Measurements from ENCODE around the gene RFT1. TPM values are rescaled to one million over a fixed set of nuclear protein-coding genes. Genes with fewer than 3 reads are reported as not detected.

RFT1 gene
- total and polyA plus RNA-seq, 7 experiments from 2014 or later = 16.0 to 32.0 (median 24.1) TPM

GRCh38 chr3:53109891-53110771, 20.1 kb downstream of the RFT1 start:
- peaks cover 6 to 45% (median 8%) of the 10 kb centered on the region in 3 experiments for H3K36me3 ChIP-seq (ENCODE audit: control insufficient read depth in 2 of 3, insufficient read depth in 3 of 3, low read length in 3 of 3)
- ChIA-PET CTCF (interaction anchor here (0.6 to 1.5 kb wide), 5 partner anchors 17 to 87 kb away, joined by 3 to 6 read pairs (median 3); no protein-coding TSS in a partner anchor), POLR2A (interaction anchor here (0.7 kb wide), 2 partner anchors 9 to 24 kb away, joined by 4 read pairs; no protein-coding TSS in a partner anchor)
- peak overlapping the region in 9 of 10 donors; percentile 3 to 74 (median 54) for H3K4me3 Mint-ChIP-seq
- no peaks in the 10 kb centered on the region for H3K27me3 Mint-ChIP-seq
- intact Hi-C loops (cut with micrococcal nuclease) = loop anchor here in 1 of 2 donors (1.0 to 5.0 kb wide), 6 partner anchors 8 to 258 kb away; partner anchors contain the start of genes PRKCD, RFT1 and TKT
- H3K9me3 ChIP-seq (ENCODE audit: control insufficient read depth in 2 of 3, low read length in 3 of 3) = no peaks in the 10 kb centered on the region
- no peaks in the 10 kb centered on the region for H3K27me3 ChIP-seq (ENCODE audit: control insufficient read depth in 2 of 2, insufficient read depth in 2 of 2, low read length in 2 of 2)
- DNase-seq (peak in 6 of 9 donors; percentile 35 to 55 (median 51)), ATAC-seq (peak; percentile 83)
- peak overlapping the region; percentile 40 for H3K27ac ChIP-seq (ENCODE audit: low read depth, low read length)
- peaks cover 0 to 8% of the 10 kb centered on the region in 2 donors for H3K4me1 ChIP-seq (ENCODE audit: control insufficient read depth in 2 of 2, insufficient read depth in 2 of 2, low read length in 2 of 2)
- peak overlapping the region; percentile 23 to 94 (median 65) for H3K27ac Mint-ChIP-seq
- H3K4me3 ChIP-seq (ENCODE audit: low read length) = no peak overlapping the region
- H3K36me3 Mint-ChIP-seq = peaks cover 7 to 23% (median 16%) of the 10 kb centered on the region in 5 donors
- peaks cover 0 to 3% (median 0%) of the 10 kb centered on the region in 11 donors for H3K9me3 Mint-ChIP-seq
- H3K4me1 Mint-ChIP-seq = peaks cover 12 to 41% (median 19%) of the 10 kb centered on the region in 7 donors

GRCh38 chr3:53109190-53109589, 21.0 kb downstream of the RFT1 start:
- Histone ChIP-seq H3K4me3 (ENCODE audit: low read length) (no peak overlapping the region), H3K27ac (ENCODE audit: low read depth, low read length) (peak overlapping the region; percentile 14), H3K4me1 (ENCODE audit: control insufficient read depth in 2 of 2, insufficient read depth in 2 of 2, low read length in 2 of 2) (peaks cover 0 to 8% of the 10 kb centered on the region in 2 donors), H3K9me3 (ENCODE audit: control insufficient read depth in 2 of 3, low read length in 3 of 3) (no peaks in the 10 kb centered on the region), H3K27me3 (ENCODE audit: control insufficient read depth in 2 of 2, insufficient read depth in 2 of 2, low read length in 2 of 2) (no peaks in the 10 kb centered on the region), H3K36me3 (ENCODE audit: control insufficient read depth in 2 of 3, insufficient read depth in 3 of 3, low read length in 3 of 3) (peaks cover 6 to 47% (median 8%) of the 10 kb centered on the region in 3 experiments)
- ChIA-PET CTCF (interaction anchor here (0.8 to 2.2 kb wide), 5 partner anchors 21 to 87 kb away, joined by 3 to 8 read pairs (median 3); partner anchors contain the start of gene RFT1), POLR2A (interaction anchor here (1.4 kb wide), 1 partner anchor 24 kb away, joined by 4 read pairs; no protein-coding TSS in a partner anchor)
- Mint-ChIP-seq H3K27ac (peak overlapping the region in 7 of 9 donors; percentile 1 to 94 (median 57)), H3K27me3 (no peaks in the 10 kb centered on the region), H3K4me1 (peaks cover 12 to 50% (median 24%) of the 10 kb centered on the region in 7 donors), H3K4me3 (peak overlapping the region in 8 of 10 donors; percentile 4 to 79 (median 54)), H3K9me3 (peaks cover 0 to 3% (median 0%) of the 10 kb centered on the region in 11 donors), H3K36me3 (peaks cover 7 to 23% (median 16%) of the 10 kb centered on the region in 5 donors)
- ATAC-seq (peak; percentile 22), DNase-seq (peak in 4 of 9 donors; percentile 13 to 49 (median 24))
- intact Hi-C loops (cut with micrococcal nuclease) = no loop called here

GRCh38 chr3:53104762-53105161, 25.5 kb downstream of the RFT1 start:
- peak overlapping the region in 4 of 9 donors; percentile 24 to 70 (median 47) for H3K27ac Mint-ChIP-seq

GRCh38 chr3:53103397-53104296, 26.6 kb downstream of the RFT1 start:
- no peaks in the 10 kb centered on the region for H3K27me3 Mint-ChIP-seq
- intact Hi-C loops (cut with micrococcal nuclease) = loop anchor here in 1 of 2 donors (2.0 kb wide), 1 partner anchor 31 kb away; no protein-coding TSS in a partner anchor

More at GRCh38 chr3:53104762-53105161, 25.5 kb downstream of the RFT1 start:
- ATAC-seq (peak; percentile 30), DNase-seq (no peak)
- no peaks in the 10 kb centered on the region for H3K27me3 Mint-ChIP-seq
- POLR2A ChIA-PET = interaction anchor here (0.8 to 1.2 kb wide), 3 partner anchors 9 to 720 kb away, joined by 3 to 4 read pairs (median 3); partner anchors contain the start of gene TKT
- H3K4me1 Mint-ChIP-seq = peaks cover 30 to 82% (median 51%) of the 10 kb centered on the region in 7 donors
- no peak overlapping the region for H3K4me3 ChIP-seq (ENCODE audit: low read length)
- H3K9me3 Mint-ChIP-seq = peaks cover 0 to 3% (median 0%) of the 10 kb centered on the region in 11 donors
- peaks cover 7 to 30% (median 21%) of the 10 kb centered on the region in 5 donors for H3K36me3 Mint-ChIP-seq
- H3K27me3 ChIP-seq (ENCODE audit: control insufficient read depth in 2 of 2, insufficient read depth in 2 of 2, low read length in 2 of 2) = no peaks in the 10 kb centered on the region
- CTCF ChIA-PET = interaction anchor here (0.8 to 1.1 kb wide), 2 partner anchors 92 to 1154 kb away, joined by 3 to 4 read pairs; no protein-coding TSS in a partner anchor
- peaks cover 0 to 27% of the 10 kb centered on the region in 2 donors for H3K4me1 ChIP-seq (ENCODE audit: control insufficient read depth in 2 of 2, insufficient read depth in 2 of 2, low read length in 2 of 2)
- no peak overlapping the region for H3K27ac ChIP-seq (ENCODE audit: low read depth, low read length)
- peaks cover 4 to 58% (median 5%) of the 10 kb centered on the region in 3 experiments for H3K36me3 ChIP-seq (ENCODE audit: control insufficient read depth in 2 of 3, insufficient read depth in 3 of 3, low read length in 3 of 3)
- intact Hi-C loops (cut with micrococcal nuclease) = no loop called here
- H3K9me3 ChIP-seq (ENCODE audit: control insufficient read depth in 2 of 3, low read length in 3 of 3) = no peaks in the 10 kb centered on the region
- peak overlapping the region in 2 of 10 donors; percentile 18 to 52 for H3K4me3 Mint-ChIP-seq

GRCh38 chr3:53102601-53103147, 27.6 kb downstream of the RFT1 start:
- peaks cover 29 to 81% (median 59%) of the 10 kb centered on the region in 7 donors for H3K4me1 Mint-ChIP-seq
- ATAC-seq (peak; percentile 84), DNase-seq (peak in 3 of 9 donors; percentile 13 to 52 (median 20))
- Histone ChIP-seq H3K4me3 (ENCODE audit: low read length) (no peak overlapping the region), H3K27me3 (ENCODE audit: control insufficient read depth in 2 of 2, insufficient read depth in 2 of 2, low read length in 2 of 2) (no peaks in the 10 kb centered on the region), H3K36me3 (ENCODE audit: control insufficient read depth in 2 of 3, insufficient read depth in 3 of 3, low read length in 3 of 3) (peaks cover 5 to 58% (median 8%) of the 10 kb centered on the region in 3 experiments), H3K27ac (ENCODE audit: low read depth, low read length) (no peak overlapping the region), H3K4me1 (ENCODE audit: control insufficient read depth in 2 of 2, insufficient read depth in 2 of 2, low read length in 2 of 2) (peaks cover 0 to 23% of the 10 kb centered on the region in 2 donors), H3K9me3 (ENCODE audit: control insufficient read depth in 2 of 3, low read length in 3 of 3) (no peaks in the 10 kb centered on the region)
- intact Hi-C loops (cut with micrococcal nuclease) = loop anchor here in 1 of 2 donors (1.0 to 2.0 kb wide), 2 partner anchors 8 to 30 kb away; no protein-coding TSS in a partner anchor
- H3K4me3 Mint-ChIP-seq = peak overlapping the region in 8 of 10 donors; percentile 10 to 82 (median 68)
- POLR2A ChIA-PET = interaction anchor here (0.6 kb wide), 1 partner anchor 162 kb away, joined by 3 read pairs; no protein-coding TSS in a partner anchor
- peak overlapping the region in 8 of 9 donors; percentile 30 to 95 (median 72) for H3K27ac Mint-ChIP-seq
- H3K36me3 Mint-ChIP-seq = peaks cover 8 to 31% (median 26%) of the 10 kb centered on the region in 5 donors
- no peaks in the 10 kb centered on the region for H3K9me3 Mint-ChIP-seq
- CTCF ChIA-PET = no interaction called here
- no peaks in the 10 kb centered on the region for H3K27me3 Mint-ChIP-seq

More at GRCh38 chr3:53103397-53104296, 26.6 kb downstream of the RFT1 start:
- Histone ChIP-seq H3K36me3 (ENCODE audit: control insufficient read depth in 2 of 3, insufficient read depth in 3 of 3, low read length in 3 of 3) (peaks cover 5 to 58% (median 8%) of the 10 kb centered on the region in 3 experiments), H3K4me3 (ENCODE audit: low read length) (no peak overlapping the region), H3K9me3 (ENCODE audit: control insufficient read depth in 2 of 3, low read length in 3 of 3) (no peaks in the 10 kb centered on the region), H3K4me1 (ENCODE audit: control insufficient read depth in 2 of 2, insufficient read depth in 2 of 2, low read length in 2 of 2) (peaks cover 0 to 23% of the 10 kb centered on the region in 2 donors), H3K27me3 (ENCODE audit: control insufficient read depth in 2 of 2, insufficient read depth in 2 of 2, low read length in 2 of 2) (no peaks in the 10 kb centered on the region), H3K27ac (ENCODE audit: low read depth, low read length) (no peak overlapping the region)
- H3K4me1 Mint-ChIP-seq = peaks cover 27 to 81% (median 53%) of the 10 kb centered on the region in 7 donors
- ChIA-PET POLR2A (interaction anchor here (0.8 to 1.0 kb wide), 2 partner anchors 152 to 719 kb away, joined by 3 read pairs; partner anchors contain the start of gene TKT), CTCF (interaction anchor here (1.1 kb wide), 1 partner anchor 1153 kb away, joined by 4 read pairs; no protein-coding TSS in a partner anchor)
- H3K36me3 Mint-ChIP-seq = peaks cover 8 to 29% (median 21%) of the 10 kb centered on the region in 5 donors
- H3K4me3 Mint-ChIP-seq = peak overlapping the region in 2 of 10 donors; percentile 79 to 82
- H3K27ac Mint-ChIP-seq = peak overlapping the region in 6 of 9 donors; percentile 5 to 95 (median 46)
- DNase-seq (no peak), ATAC-seq (no peak)
- H3K9me3 Mint-ChIP-seq = no peaks in the 10 kb centered on the region
